H1 (cell line): ENCODE data around the gene SOBP. TPM values are rescaled to one million over a fixed set of nuclear protein-coding genes. Genes with fewer than 3 reads are reported as not detected.

Experiments
- CHD1 ChIP-seq: IDR thresholded peaks from 2 replicates; pipeline ENCODE4 v1.6.1; 2012; ENCODE audit warnings: low read depth, low read length, improper control_type of control experiment
- CHD2 ChIP-seq: IDR thresholded peaks from 2 replicates; pipeline ENCODE4 v1.6.1; 2012; ENCODE audit warnings: low read length, improper control_type of control experiment
- CHD7 ChIP-seq: fragments of 300-600 bp; sonication (generic); IDR thresholded peaks from 2 replicates; pipeline ENCODE4 v1.7.1; 2012; ENCODE audit warnings: low read length, moderate library complexity, mild to moderate bottlenecking, inconsistent platforms; ENCODE audit not compliant: insufficient replicate concordance
- CREB1 ChIP-seq: IDR thresholded peaks from 2 replicates; pipeline ENCODE4 v1.6.1; 2012; ENCODE audit warnings: inconsistent platforms
- EZH2 ChIP-seq: fragments of 200-600 bp; sonication (generic); IDR thresholded peaks from 2 replicates; pipeline ENCODE4 v1.7.1; 2012; ENCODE audit warnings: low read depth, mild to moderate bottlenecking, moderate library complexity, low read length, inconsistent platforms; ENCODE audit not compliant: severe bottlenecking
- GABPA ChIP-seq: IDR thresholded peaks from 2 replicates; pipeline ENCODE4 v1.6.1; 2011; ENCODE audit warnings: mild to moderate bottlenecking, low read length, moderate library complexity, borderline replicate concordance; ENCODE audit not compliant: insufficient read depth
- JUN ChIP-seq: IDR thresholded peaks from 2 replicates; pipeline ENCODE4 v1.6.1; 2011; ENCODE audit warnings: low read depth, mild to moderate bottlenecking, improper control_type of control experiment, low read length
- KDM5A ChIP-seq: fragments of 200-600 bp; IDR thresholded peaks from 2 replicates; pipeline ENCODE4 v1.7.1; 2012; ENCODE audit warnings: mild to moderate bottlenecking, low read length, inconsistent platforms, mixed read lengths
- POLR2AphosphoS5 ChIP-seq: IDR thresholded peaks from 2 replicates; pipeline ENCODE4 v1.6.1; 2011; ENCODE audit warnings: low read depth, low read length
- TAF7 ChIP-seq: optimal IDR thresholded peaks from 2 replicates; pipeline ENCODE3; 2011; ENCODE audit warnings: low read depth, mild to moderate bottlenecking, inconsistent platforms, low read length, moderate library complexity, borderline replicate concordance
- polyA plus RNA-seq, 7 experiments: library from polyadenylated mRNA; depleted of rRNA in 3 of 7; stranded (reverse) in 5 of 7; unstranded in 2 of 7; fragments of >200 nt in 5 of 7; fragments of 200-250 nt in 2 of 7; gene quantifications; 1 replicate in 5 of 7; 2 replicates in 1 of 7; 4 replicates in 1 of 7; pipeline versions ENCODE4 v1.2.1 to v1.2.3, GENCODE V29; 2011 to 2013; ENCODE audit warnings: missing spikeins in 2 of 7, mixed read lengths in 2 of 7
- total RNA-seq: library from RNA; stranded (reverse); fragmentation: NEBNext Ultra II Directional; extraction: Animal tissue kit (Norgen Biotek cat#: 25700); gene quantifications from 2 replicates; pipeline ENCODE4 v1.2.1, GENCODE V29; 2021

Gene SOBP
- total and polyA plus RNA-seq, 2 of the 8 experiments (the other 6 are each of a cell fraction or from before 2014, with no cell fraction given) = 0.45 to 6.2 TPM

GRCh38 chr6:107563694-107564588, 74.0 kb downstream of the SOBP start (continued):
- TF ChIP-seq CHD7 (no peak), CREB1 (no peak), CHD2 (no peak), KDM5A (no peak), TAF7 (no peak), JUN (no peak), GABPA (no peak), POLR2AphosphoS5 (no peak), EZH2 (no peak), CHD1 (no peak)
